Adrenal gland (tissue), 12 donors: ENCODE measurements around the gene KRT39. TPM values are rescaled to one million over a fixed set of nuclear protein-coding genes. Genes with fewer than 3 reads are reported as not detected.

Experiments used
- DNase-seq, 7 donors: peaks; one replicate each; pipeline ENCODE4 v3.0.0-alpha.2; 2019 to 2020
- H3K27ac ChIP-seq, 5 donors: fragments of 200-600 bp; sonication (generic) in 4 of 5; 1 replicate in 3 of 5; 2 replicates in 2 of 5; pipeline versions ENCODE4 v1.5.1 to v1.8.0; 2016 to 2020; ENCODE audit warnings: mild to moderate bottlenecking in 1 of 5
- H3K27me3 ChIP-seq: fragments of 200-600 bp; 2 replicates; pipeline ENCODE4 v1.8.0; 2021
- H3K36me3 ChIP-seq, 2 donors: fragments of 200-600 bp; replicated peaks in 1 of 2; 1 replicate in 1 of 2; 2 replicates in 1 of 2; pipeline versions ENCODE4 v1.5.1 to v1.8.0; 2018 to 2022
- H3K4me1 ChIP-seq, 2 donors: fragments of 200-600 bp; replicated peaks in 1 of 2; 1 replicate in 1 of 2; 2 replicates in 1 of 2; pipeline versions ENCODE4 v1.5.1 to v1.8.0; 2018 to 2021
- H3K4me3 ChIP-seq, 4 donors: fragments of 200-600 bp; sonication (generic) in 3 of 4; one replicate each; pipeline ENCODE4 v1.5.1; 2016 to 2018
- H3K9me3 ChIP-seq, 3 donors: fragments of 200-600 bp; sonication (generic) in 1 of 3; replicated peaks in 1 of 3; 1 replicate in 2 of 3; 2 replicates in 1 of 3; pipeline versions ENCODE4 v1.5.1 to v1.8.0; 2016 to 2021
- POLR2A ChIP-seq, 2 donors: fragments of 450-650 bp; IDR thresholded peaks; one replicate each; pipeline ENCODE4 v1.6.1; 2017; ENCODE audit warnings: antibody characterized with exemption in 2 of 2, mild to moderate bottlenecking in 2 of 2, moderate library complexity in 1 of 2
- WGBS, 4 donors: extraction: QIAGEN DNeasy Blood & Tissue Kit in 2 of 4; methylation state at CpG; one replicate each; pipeline versions ENCODE4 v1.1.5 to v1.1.7; 2013 to 2017; 5-methylcytosine and 5-hydroxymethylcytosine counted together
- intact Hi-C, 2 donors: fragments of 100-400 bp; cut with DNase I; formaldehyde crosslinking; loops; one replicate each; pipeline versions ENCODE4 v1.14.1 to v1.15.0; 2022 to 2023
- polyA plus RNA-seq, 3 donors: library from polyadenylated mRNA; stranded (reverse); fragments of 200-250 nt in 2 of 3; fragments of 350-450 nt in 1 of 3; fragmentation: Illumina TruSeq in 1 of 3; extraction: RNeasy Lipid Tissue Mini Kit (QIAGEN cat#74804) in 1 of 3; gene quantifications; one replicate each; pipeline ENCODE4 v1.2.3, GENCODE V29; 2013 to 2014
- total RNA-seq, 9 donors: library from RNA; depleted of rRNA in 4 of 9; stranded (reverse); fragments of >200 nt in 4 of 9; fragments of 120-200 nt in 1 of 9; fragmentation: NEBNext Ultra II Directional in 1 of 9; extraction: Animal tissue kit (Norgen Biotek cat#: 25700) in 1 of 9; gene quantifications; one replicate each; pipeline versions ENCODE4 v1.1.0 to v1.2.4, GENCODE V29; 2013 to 2023
- TF ChIP-seq, protein P1 (sequence below), 6 experiments: fragments of 450-650 bp in 4 of 6; fragments of 200-600 bp in 2 of 6; sonication (generic) in 1 of 6; IDR thresholded peaks; 1 replicate in 5 of 6; 2 replicates in 1 of 6; pipeline versions ENCODE4 v1.5.1 to v1.8.0; 2016 to 2021; ENCODE audit warnings: antibody characterized with exemption in 6 of 6, mild to moderate bottlenecking in 2 of 6, moderate library complexity in 1 of 6
- donor health status: healthy with polysubstance abuse.
- donor health status: Bipolar disorder and iron deficiency.
- donor health status: DM: yes; HTN: yes; CAD: no.
- donor health status: DM: no; HTN: no; CAD: no.
- donor health status: DM: no; HTN: no; CAD: no.
- donor health status: DM: yes; HTN: yes; CAD: no.

Gene KRT39
- total and polyA plus RNA-seq, 12 donors: 0.17 TPM; not detected in 11

DNA sequence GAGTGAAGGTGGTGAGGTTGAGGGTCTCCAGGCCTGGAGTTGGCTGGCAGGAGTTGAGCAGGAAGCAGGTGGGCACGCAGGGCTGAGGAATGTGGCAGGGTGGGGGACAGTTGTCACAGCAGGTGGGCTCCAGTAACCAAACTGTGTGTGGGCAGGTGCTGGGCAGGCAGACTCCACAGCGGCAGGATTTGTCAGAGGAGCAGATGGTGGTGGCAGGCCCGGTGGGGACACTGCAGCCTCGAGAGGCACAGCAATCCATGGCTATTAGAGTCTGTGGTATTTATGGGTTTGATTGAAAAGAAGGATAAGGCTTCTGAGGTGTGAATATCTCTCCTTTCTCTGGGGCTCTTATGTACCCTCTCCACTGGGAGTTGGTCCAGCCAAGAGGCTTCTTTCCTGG lies 27.1 kb upstream of the KRT39 start, which contains the start of gene KRTAP3-3:
Gene KRTAP3-3, minus strand, starts transcription at position 326 of the 400 bp plus-strand sequence. Its CDS starts 67 bp downstream, at position 259.
- WGBS, 4 donors: 45 to 75% (median 59%) methylated on average over 4 of the region's 4 CpGs; no CpG with 5 or more reads in 1 of the 4 donors
- DNase-seq: no peak
- no peaks in the 10 kb centered on the region for H3K4me1 ChIP-seq
- no peak for TF ChIP-seq POLR2A (IDR thresholded peaks at IDR 0.05)
- TF ChIP-seq, protein P1, sequence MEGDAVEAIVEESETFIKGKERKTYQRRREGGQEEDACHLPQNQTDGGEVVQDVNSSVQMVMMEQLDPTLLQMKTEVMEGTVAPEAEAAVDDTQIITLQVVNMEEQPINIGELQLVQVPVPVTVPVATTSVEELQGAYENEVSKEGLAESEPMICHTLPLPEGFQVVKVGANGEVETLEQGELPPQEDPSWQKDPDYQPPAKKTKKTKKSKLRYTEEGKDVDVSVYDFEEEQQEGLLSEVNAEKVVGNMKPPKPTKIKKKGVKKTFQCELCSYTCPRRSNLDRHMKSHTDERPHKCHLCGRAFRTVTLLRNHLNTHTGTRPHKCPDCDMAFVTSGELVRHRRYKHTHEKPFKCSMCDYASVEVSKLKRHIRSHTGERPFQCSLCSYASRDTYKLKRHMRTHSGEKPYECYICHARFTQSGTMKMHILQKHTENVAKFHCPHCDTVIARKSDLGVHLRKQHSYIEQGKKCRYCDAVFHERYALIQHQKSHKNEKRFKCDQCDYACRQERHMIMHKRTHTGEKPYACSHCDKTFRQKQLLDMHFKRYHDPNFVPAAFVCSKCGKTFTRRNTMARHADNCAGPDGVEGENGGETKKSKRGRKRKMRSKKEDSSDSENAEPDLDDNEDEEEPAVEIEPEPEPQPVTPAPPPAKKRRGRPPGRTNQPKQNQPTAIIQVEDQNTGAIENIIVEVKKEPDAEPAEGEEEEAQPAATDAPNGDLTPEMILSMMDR (IDR thresholded peaks at IDR 0.05): no peak
- no peak within 1 kb of the TSS for H3K27ac ChIP-seq
- intact Hi-C loops: no loop called here
- no peak within 1 kb of the TSS for H3K4me3 ChIP-seq
- peaks cover 5% of the 10 kb centered on the region for H3K27me3 ChIP-seq
- H3K36me3 ChIP-seq: no peaks in the 10 kb centered on the region
- no peaks in the 10 kb centered on the region for H3K9me3 ChIP-seq

DNA sequence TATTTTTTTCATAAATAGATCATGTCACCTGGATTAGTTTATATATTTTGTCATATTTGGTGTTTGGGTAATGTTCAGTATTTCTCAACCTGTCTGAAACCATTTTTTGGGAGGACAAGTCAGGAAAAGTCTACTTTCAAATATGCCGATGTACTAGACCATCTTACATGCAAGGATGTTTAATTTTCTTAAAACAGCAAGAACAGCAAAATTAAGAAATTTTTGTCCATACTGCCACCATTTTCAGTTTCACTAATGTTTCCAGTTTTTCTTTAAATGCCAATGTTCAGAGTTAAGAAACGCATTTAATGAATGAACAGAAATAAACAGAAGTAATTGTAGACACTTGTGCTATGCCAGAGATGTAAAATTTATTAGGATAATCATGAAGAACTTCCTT lies 26.3 kb upstream of the KRT39 start:
- no peak overlapping the region for H3K27ac ChIP-seq
- TF ChIP-seq, protein P1 (IDR thresholded peaks at IDR 0.05): no peak
- TF ChIP-seq POLR2A (IDR thresholded peaks at IDR 0.05): no peak
- intact Hi-C loops: no loop called here

GRCh38 chr17:40992666-40993065 lies 25.9 kb upstream of the KRT39 start:
- 80 to 90% (median 81%) methylated on average over 3 of the region's 3 CpGs for WGBS, 4 donors
- H3K36me3 ChIP-seq: no peaks in the 10 kb centered on the region
- no peaks in the 10 kb centered on the region for H3K9me3 ChIP-seq
- no peak for DNase-seq
- H3K27ac ChIP-seq: no peak overlapping the region
- intact Hi-C loops: no loop called here
- H3K27me3 ChIP-seq: peaks cover 5% of the 10 kb centered on the region
- TF ChIP-seq, protein P1 (IDR thresholded peaks at IDR 0.05): no peak
- no peak for TF ChIP-seq POLR2A (IDR thresholded peaks at IDR 0.05)
- H3K4me3 ChIP-seq: no peak overlapping the region
- no peaks in the 10 kb centered on the region for H3K4me1 ChIP-seq

More for the DNA sequence above, 26.3 kb upstream of the KRT39 start:
- Histone ChIP-seq H3K27me3 (peaks cover 5% of the 10 kb centered on the region), H3K9me3 (no peaks in the 10 kb centered on the region), H3K36me3 (no peaks in the 10 kb centered on the region), H3K4me1 (no peaks in the 10 kb centered on the region), H3K4me3 (no peak overlapping the region)
- 82 to 90% (median 86%) methylated on average over 2 of the region's 2 CpGs for WGBS, 4 donors
- DNase-seq: no peak

DNA sequence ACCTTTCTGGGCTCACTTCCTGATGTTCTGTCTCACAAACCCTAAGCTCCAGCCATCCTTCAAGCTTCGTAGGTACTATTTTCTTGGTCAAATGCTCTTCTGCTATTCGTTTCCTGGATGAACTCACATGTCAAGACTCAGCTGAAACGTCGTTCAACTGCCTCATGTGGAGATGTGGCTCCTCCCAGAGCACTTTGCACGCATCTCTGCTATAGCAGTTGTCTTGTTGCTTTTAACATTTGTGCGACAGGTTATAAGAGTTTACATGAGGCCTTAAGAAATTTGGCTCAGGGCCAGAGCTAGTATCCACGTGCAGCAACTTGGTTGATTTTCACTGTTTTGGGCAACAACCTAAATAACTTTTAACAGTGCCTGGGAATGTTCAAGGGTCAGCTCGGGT lies 20.2 kb upstream of the KRT39 start:
- 61 to 76% (median 69%) methylated on average over 8 of the region's 8 CpGs for WGBS, 4 donors
- H3K4me3 ChIP-seq: no peak overlapping the region
- no peaks in the 10 kb centered on the region for H3K9me3 ChIP-seq
- no peak overlapping the region for H3K27ac ChIP-seq
- intact Hi-C loops: no loop called here
- TF ChIP-seq, protein P1 (IDR thresholded peaks at IDR 0.05): no peak
- no peak for TF ChIP-seq POLR2A (IDR thresholded peaks at IDR 0.05)
- no peaks in the 10 kb centered on the region for H3K4me1 ChIP-seq
- no peaks in the 10 kb centered on the region for H3K36me3 ChIP-seq
- H3K27me3 ChIP-seq: no peaks in the 10 kb centered on the region
- DNase-seq: no peak
